Osteocyte (in vitro differentiated cells): ENCODE results near the gene SLC22A5. TPM values are rescaled to one million over a fixed set of nuclear protein-coding genes. Genes with fewer than 3 reads are reported as not detected.

ENCODE experiments used
- DNase-seq: peaks from one replicate; pipeline ENCODE4 v3.0.0; 2021; ENCODE audit warnings: mixed read lengths; ENCODE audit not compliant: unreplicated experiment; ENCODE audit errors: extremely low spot score
- H3K27ac Mint-ChIP-seq: one replicate; pipeline ENCODE4 v1.8.0; 2021; ENCODE audit warnings: mild to moderate bottlenecking, mixed read lengths; ENCODE audit not compliant: unreplicated experiment
- H3K27me3 Mint-ChIP-seq: one replicate; pipeline ENCODE4 v1.8.0; 2021; ENCODE audit warnings: mixed read lengths; ENCODE audit not compliant: unreplicated experiment
- H3K36me3 Mint-ChIP-seq: one replicate; pipeline ENCODE4 v1.8.0; 2021; ENCODE audit warnings: mixed read lengths; ENCODE audit not compliant: unreplicated experiment
- H3K4me1 Mint-ChIP-seq: one replicate; pipeline ENCODE4 v1.8.0; 2021; ENCODE audit warnings: mixed read lengths; ENCODE audit not compliant: unreplicated experiment
- H3K4me3 Mint-ChIP-seq: one replicate; pipeline ENCODE4 v1.8.0; 2021; ENCODE audit warnings: mild to moderate bottlenecking, moderate library complexity, mixed read lengths; ENCODE audit not compliant: unreplicated experiment
- H3K9me3 Mint-ChIP-seq: one replicate; pipeline ENCODE4 v1.8.0; 2021; ENCODE audit warnings: mixed read lengths; ENCODE audit not compliant: unreplicated experiment
- CTCF ChIP-seq: fragments of 200-600 bp; sonication (generic); IDR thresholded peaks from 2 replicates; pipeline ENCODE4 v1.5.0; 2021; ENCODE audit warnings: antibody characterized with exemption, mild to moderate bottlenecking, moderate library complexity
- total RNA-seq: library from RNA; stranded (reverse); gene quantifications from 2 replicates; pipeline ENCODE4 v1.2.1, GENCODE V29; 2021

SLC22A5 gene
- total RNA-seq, 1 donor from 2014 or later = 6.7 TPM

DNA sequence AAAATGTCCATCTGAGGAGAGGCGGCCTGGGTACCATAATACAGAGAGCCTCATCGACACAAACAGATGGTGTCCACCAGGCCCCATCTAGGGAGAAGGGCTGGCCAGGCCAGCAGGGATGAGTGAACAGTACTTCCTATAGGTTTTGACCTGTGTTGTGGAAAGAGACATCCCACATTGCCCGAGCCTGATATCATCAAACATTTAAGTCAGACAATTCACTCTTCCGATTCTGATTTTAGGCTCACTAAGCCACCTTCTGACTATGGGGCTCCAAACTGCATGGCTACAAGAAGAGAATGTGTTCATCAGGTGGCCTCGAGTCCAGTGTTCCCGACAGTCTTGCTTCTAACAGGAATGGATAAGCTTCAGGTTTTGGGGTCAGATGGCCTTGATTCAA, 38.9 kb downstream of the SLC22A5 start:
- H3K27me3 Mint-ChIP-seq = no peaks in the 10 kb centered on the region
- no peak overlapping the region for H3K4me3 Mint-ChIP-seq
- TF ChIP-seq CTCF = no peak
- peaks cover 7% of the 10 kb centered on the region for H3K9me3 Mint-ChIP-seq
- H3K27ac Mint-ChIP-seq = no peak overlapping the region
- peaks cover 36% of the 10 kb centered on the region for H3K4me1 Mint-ChIP-seq
- no peaks in the 10 kb centered on the region for H3K36me3 Mint-ChIP-seq
- no peak for DNase-seq

- no peaks in the 10 kb centered on the region for H3K27me3 Mint-ChIP-seq
- H3K27ac Mint-ChIP-seq = peak overlapping the region; percentile 46
- DNase-seq = no peak
- TF ChIP-seq CTCF = no peak
- peaks cover 41% of the 10 kb centered on the region for H3K4me1 Mint-ChIP-seq
- H3K4me3 Mint-ChIP-seq = no peak overlapping the region
- peaks cover 2% of the 10 kb centered on the region for H3K36me3 Mint-ChIP-seq
- peaks cover 11% of the 10 kb centered on the region for H3K9me3 Mint-ChIP-seq
Measured at GRCh38 chr5:132408965-132409364, 39.5 kb downstream of the SLC22A5 start.

DNA sequence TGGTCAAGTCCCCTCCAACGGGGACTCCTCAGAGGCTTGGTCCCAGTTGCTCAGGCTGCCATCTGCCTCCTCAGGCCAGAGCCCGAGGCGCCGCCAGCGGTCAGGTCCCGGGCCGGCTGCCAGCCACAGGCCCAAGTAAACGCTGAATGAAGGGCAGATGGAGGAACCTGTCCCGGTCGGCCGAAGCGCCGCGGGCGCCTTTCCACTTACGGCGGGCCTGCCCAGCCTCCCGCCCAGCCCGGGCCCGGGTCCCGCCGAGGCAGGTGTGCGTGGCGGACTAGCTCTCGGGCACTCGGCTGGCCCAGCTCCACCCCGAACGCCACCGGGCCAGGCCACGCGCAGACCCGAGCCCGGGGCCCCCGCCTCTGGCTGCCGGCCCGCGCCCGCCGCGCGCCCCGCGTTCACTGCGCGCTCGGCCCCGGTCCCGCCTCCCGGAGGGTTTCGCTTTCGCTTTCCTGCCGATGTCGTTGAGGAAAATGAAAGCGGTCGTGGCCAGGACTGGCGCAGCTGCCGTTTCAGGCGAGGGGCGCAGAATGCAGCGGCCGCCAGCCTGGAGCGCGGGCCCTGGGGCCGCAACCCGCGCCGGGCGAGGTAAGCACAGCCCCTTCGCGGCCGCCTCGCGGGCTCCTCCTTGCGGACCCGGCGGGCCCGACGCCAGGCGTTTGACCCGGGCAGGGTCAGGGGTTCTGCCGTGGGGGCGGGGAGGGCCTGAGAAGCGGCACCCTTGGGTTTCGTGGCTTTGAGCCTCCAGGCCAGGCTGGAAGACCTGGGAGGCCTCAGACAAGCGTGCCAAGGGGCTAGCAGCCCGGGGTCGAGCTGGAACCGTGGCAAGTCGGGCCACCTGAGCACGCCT, 41.2 kb downstream of the SLC22A5 start:
- Mint-ChIP-seq H3K36me3 (peaks cover 2% of the 10 kb centered on the region), H3K4me3 (peak overlapping the region; percentile 80), H3K4me1 (peaks cover 58% of the 10 kb centered on the region), H3K27ac (peak overlapping the region; percentile 96), H3K9me3 (peaks cover 11% of the 10 kb centered on the region), H3K27me3 (no peaks in the 10 kb centered on the region)
- peak; percentile 92 for DNase-seq
- peak; percentile 79 for TF ChIP-seq CTCF

GRCh38 chr5:132411304-132412013, 41.9 kb downstream of the SLC22A5 start:
- H3K4me1 Mint-ChIP-seq = peaks cover 63% of the 10 kb centered on the region
- peak overlapping the region; percentile 96 for H3K27ac Mint-ChIP-seq
- H3K36me3 Mint-ChIP-seq = peaks cover 2% of the 10 kb centered on the region
- H3K9me3 Mint-ChIP-seq = peaks cover 11% of the 10 kb centered on the region
- no peaks in the 10 kb centered on the region for H3K27me3 Mint-ChIP-seq
- DNase-seq = no peak
- peak overlapping the region; percentile 80 for H3K4me3 Mint-ChIP-seq
- no peak for TF ChIP-seq CTCF

GRCh38 chr5:132413567-132413966, 44.1 kb downstream of the SLC22A5 start:
- Mint-ChIP-seq H3K4me1 (peaks cover 77% of the 10 kb centered on the region), H3K9me3 (peaks cover 6% of the 10 kb centered on the region), H3K27ac (peak overlapping the region; percentile 96), H3K4me3 (no peak overlapping the region), H3K27me3 (no peaks in the 10 kb centered on the region), H3K36me3 (peaks cover 2% of the 10 kb centered on the region)
- no peak for TF ChIP-seq CTCF
- DNase-seq = no peak
